K562 (cell line): ENCODE measurements around the gene FAM83E. TPM values are rescaled to one million over a fixed set of nuclear protein-coding genes. Genes with fewer than 3 reads are reported as not detected.

Experiments used
- ARNT ChIP-seq, 2 experiments: fragments of 450-650 bp; IDR thresholded peaks; 2 replicates each; pipeline ENCODE4 v1.6.1; 2016; ENCODE audit warnings: mild to moderate bottlenecking in 1 of 2
- CEBPZ ChIP-seq: fragments of 150-350 bp; IDR thresholded peaks from 2 replicates; pipeline ENCODE4 v1.6.1; 2014; ENCODE audit warnings: low read depth, mild to moderate bottlenecking, low read length, borderline replicate concordance
- CREB3 ChIP-seq: fragments of 450-650 bp; conservative IDR thresholded peaks from 2 replicates; pipeline ENCODE4 v1.6.1; 2016; ENCODE audit warnings: missing genetic modification characterization, low read depth, mild to moderate bottlenecking, missing compliant biosample characterization, moderate library complexity
- DACH1 ChIP-seq: fragments of 450-650 bp; IDR thresholded peaks from 2 replicates; pipeline ENCODE4 v1.6.1; 2018; ENCODE audit not compliant: partially characterized antibody
- DDX20 ChIP-seq: fragments of 450-650 bp; IDR thresholded peaks from 2 replicates; pipeline ENCODE4 v1.6.1; 2016; ENCODE audit warnings: missing genetic modification characterization, low read depth, mild to moderate bottlenecking, missing compliant biosample characterization, moderate library complexity
- MLLT1 ChIP-seq, 2 experiments: fragments of 450-650 bp; IDR thresholded peaks; 2 replicates each; pipeline ENCODE4 v1.6.1; 2016
- NCOA1 ChIP-seq: fragments of 450-650 bp; IDR thresholded peaks from 2 replicates; pipeline ENCODE4 v1.6.1; 2016; ENCODE audit warnings: low read depth
- NFIX ChIP-seq: fragments of 250-450 bp; sonication (Bioruptor Pico); IDR thresholded peaks from 2 replicates; pipeline ENCODE4 v1.4.0; 2020; ENCODE audit warnings: low read depth, mild to moderate bottlenecking, moderate library complexity
- NFXL1 ChIP-seq: fragments of 450-650 bp; formaldehyde crosslinking; IDR thresholded peaks from 2 replicates; pipeline ENCODE4 v1.4.0; 2021; ENCODE audit warnings: mild to moderate bottlenecking
- NUFIP1 ChIP-seq: fragments of 450-650 bp; IDR thresholded peaks from 2 replicates; pipeline ENCODE4 v1.6.1; 2018; ENCODE audit not compliant: partially characterized antibody
- RFX7 ChIP-seq: fragments of 250-450 bp; sonication (Bioruptor Pico); IDR thresholded peaks from 2 replicates; pipeline ENCODE4 v1.5.1; 2021; ENCODE audit warnings: mild to moderate bottlenecking
- SLC30A9 ChIP-seq: fragments of 250-450 bp; sonication (Bioruptor Pico); IDR thresholded peaks from 2 replicates; pipeline ENCODE4 v1.8.0; 2022; ENCODE audit warnings: mild to moderate bottlenecking, moderate library complexity
- SNAPC5 ChIP-seq: fragments of 250-450 bp; sonication (Bioruptor Pico); IDR thresholded peaks from 2 replicates; pipeline ENCODE4 v1.8.0; 2021; ENCODE audit warnings: moderate library complexity, mild to moderate bottlenecking, inconsistent platforms
- TSC22D4 ChIP-seq: fragments of 450-650 bp; IDR thresholded peaks from 2 replicates; pipeline ENCODE4 v1.6.1; 2016; ENCODE audit warnings: missing genetic modification characterization, missing biosample characterization, control low read depth
- ZBTB2 ChIP-seq: fragments of 450-650 bp; IDR thresholded peaks from 2 replicates; pipeline ENCODE4 v1.6.1; 2016; ENCODE audit warnings: antibody characterized with exemption
- ZKSCAN1 ChIP-seq: fragments of 150-350 bp; IDR thresholded peaks from 2 replicates; pipeline ENCODE4 v1.6.1; 2016; ENCODE audit warnings: low read depth, low read length
- ZNF165 ChIP-seq: fragments of 250-450 bp; sonication (Bioruptor Pico); IDR thresholded peaks from 2 replicates; pipeline ENCODE4 v1.4.0; 2020; ENCODE audit warnings: borderline replicate concordance
- ZNF282 ChIP-seq: sonication (generic); formaldehyde crosslinking; IDR thresholded peaks from 2 replicates; pipeline ENCODE4 v1.8.1; 2023; ENCODE audit warnings: missing genetic modification reagents
- ZNF696 ChIP-seq: fragments of 250-450 bp; sonication (Bioruptor Pico); conservative IDR thresholded peaks from 2 replicates; pipeline ENCODE4 v1.4.0; 2020; ENCODE audit warnings: mild to moderate bottlenecking, moderate library complexity
- polyA plus RNA-seq, 8 experiments: library from polyadenylated mRNA; depleted of rRNA in 4 of 8; stranded (reverse) in 5 of 8; unstranded in 3 of 8; fragments of >200 nt; fragmentation: Nextera tagmentation in 2 of 8; fragmentation: Illumina TruSeq in 1 of 8; extraction: Ambion mirVana in 2 of 8; extraction: Trizol in 1 of 8; gene quantifications; 2 replicates each; pipeline versions ENCODE4 v1.2.1 to v1.2.3, GENCODE V29; 2011 to 2014; ENCODE audit warnings: inconsistent platforms in 1 of 8, missing spikeins in 1 of 8
- total RNA-seq, 7 experiments: library from RNA; depleted of rRNA in 6 of 7; stranded (reverse); fragments of >200 nt in 6 of 7; fragmentation: Illumina TruSeq in 2 of 7; extraction: Trizol in 2 of 7; gene quantifications; 2 replicates each; pipeline versions ENCODE4 v1.2.1 to v1.2.3, GENCODE V29; 2011 to 2021; ENCODE audit warnings: low replicate concordance in 1 of 7
- TF ChIP-seq, protein P1 (sequence below): sonication (generic); formaldehyde crosslinking; IDR thresholded peaks from 2 replicates; pipeline ENCODE4 v1.8.0; 2022; ENCODE audit warnings: missing genetic modification reagents, mild to moderate bottlenecking, borderline replicate concordance

FAM83E gene
- total and polyA plus RNA-seq, 9 of the 15 experiments (the other 6 are each of a cell fraction or from before 2014, with no cell fraction given) = 0.15 to 0.87 (median 0.29) TPM; not detected in 4

- TF ChIP-seq NFXL1 (CRISPR knock-in tag) = no peak
- TF ChIP-seq DDX20 (tag) = no peak
- no peak for TF ChIP-seq ZKSCAN1
- TF ChIP-seq DACH1 = no peak
- no peak for TF ChIP-seq SLC30A9 (CRISPR knock-in tag)
- TF ChIP-seq, protein P1, sequence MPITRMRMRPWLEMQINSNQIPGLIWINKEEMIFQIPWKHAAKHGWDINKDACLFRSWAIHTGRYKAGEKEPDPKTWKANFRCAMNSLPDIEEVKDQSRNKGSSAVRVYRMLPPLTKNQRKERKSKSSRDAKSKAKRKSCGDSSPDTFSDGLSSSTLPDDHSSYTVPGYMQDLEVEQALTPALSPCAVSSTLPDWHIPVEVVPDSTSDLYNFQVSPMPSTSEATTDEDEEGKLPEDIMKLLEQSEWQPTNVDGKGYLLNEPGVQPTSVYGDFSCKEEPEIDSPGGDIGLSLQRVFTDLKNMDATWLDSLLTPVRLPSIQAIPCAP (CRISPR knock-in tag) = no peak
- TF ChIP-seq SNAPC5 (CRISPR knock-in tag) = no peak
- no peak for TF ChIP-seq TSC22D4 (tag)
- no peak for TF ChIP-seq ZNF696 (CRISPR knock-in tag)
- TF ChIP-seq ZNF165 = no peak
- no peak for TF ChIP-seq NFIX (CRISPR knock-in tag)
- 0 out of 2 replicates have a peak, but pooled peaks have one; percentile 19 for TF ChIP-seq ZBTB2
- no peak for TF ChIP-seq MLLT1 (IDR thresholded peaks at IDR 0.05)
- no peak for TF ChIP-seq ZNF282 (CRISPR knock-in tag)
- TF ChIP-seq CREB3 (tag) = no peak
- no peak for TF ChIP-seq CEBPZ
- TF ChIP-seq RFX7 (CRISPR knock-in tag) = no peak
- no peak for TF ChIP-seq NUFIP1
- no peak for TF ChIP-seq ARNT (IDR thresholded peaks at IDR 0.05)
- TF ChIP-seq NCOA1 = no peak
Observed at GRCh38 chr19:48654299-48655059, 39.6 kb upstream of the FAM83E start (continued).
